KMS-11 (cell line): ENCODE data around the gene NBEA.

Source experiments
- H2AFZ ChIP-seq: fragments of 200-600 bp; sonication (generic); 2 replicates; pipeline ENCODE4 v1.6.1; 2016; ENCODE audit warnings: antibody characterized with exemption, mixed run types, low read depth
- H3K27ac ChIP-seq: fragments of 200-600 bp; sonication (generic); 2 replicates; pipeline ENCODE4 v1.6.1; 2016; ENCODE audit warnings: mild to moderate bottlenecking, mixed run types
- H3K27me3 ChIP-seq: fragments of 200-600 bp; sonication (generic); 2 replicates; pipeline ENCODE4 v1.6.1; 2017; ENCODE audit warnings: mild to moderate bottlenecking, low read depth, mixed run types, moderate library complexity; ENCODE audit not compliant: insufficient read depth
- H3K36me3 ChIP-seq: fragments of 200-600 bp; sonication (generic); 2 replicates; pipeline ENCODE4 v1.6.1; 2017; ENCODE audit warnings: mild to moderate bottlenecking, mixed run types; ENCODE audit not compliant: insufficient read depth
- H3K4me1 ChIP-seq: fragments of 200-600 bp; sonication (generic); 2 replicates; pipeline ENCODE4 v1.6.1; 2016; ENCODE audit warnings: mild to moderate bottlenecking, low read depth, mixed run types; ENCODE audit not compliant: poor library complexity, severe bottlenecking
- H3K4me2 ChIP-seq: fragments of 200-600 bp; sonication (generic); 2 replicates; pipeline ENCODE4 v1.7.0; 2016; ENCODE audit warnings: mild to moderate bottlenecking, mixed run types
- H3K4me3 ChIP-seq: fragments of 200-600 bp; sonication (generic); IDR thresholded peaks from 2 replicates; pipeline ENCODE4 v1.6.1; 2017; ENCODE audit warnings: low read depth, low read length, mixed read lengths; ENCODE audit not compliant: insufficient read depth
- H3K79me2 ChIP-seq: fragments of 200-600 bp; sonication (generic); 2 replicates; pipeline ENCODE4 v1.6.1; 2016; ENCODE audit warnings: low read depth, mixed run types; ENCODE audit not compliant: insufficient read depth
- H3K9ac ChIP-seq: fragments of 200-600 bp; sonication (generic); 2 replicates; pipeline ENCODE4 v1.6.1; 2016; ENCODE audit warnings: mild to moderate bottlenecking, mixed run types
- H4K20me1 ChIP-seq: fragments of 200-600 bp; sonication (generic); 2 replicates; pipeline ENCODE4 v1.6.1; 2016; ENCODE audit warnings: mild to moderate bottlenecking, mixed run types; ENCODE audit not compliant: insufficient read depth
- CTCF ChIP-seq: fragments of 200-600 bp; sonication (generic); conservative IDR thresholded peaks from 2 replicates; pipeline ENCODE4 v1.6.1; 2017; ENCODE audit warnings: low read depth, mild to moderate bottlenecking, antibody characterized with exemption, low read length, moderate library complexity, mixed read lengths

The NBEA gene

GRCh38 chr13:34933786-34934185 lies 8.3 kb upstream of the NBEA start:
- H3K36me3 ChIP-seq: no peaks in the 10 kb centered on the region
- H2AFZ ChIP-seq: no peak overlapping the region
- no peak overlapping the region for H3K9ac ChIP-seq
- no peak overlapping the region for H3K27ac ChIP-seq
- H4K20me1 ChIP-seq: no peaks in the 10 kb centered on the region
- H3K79me2 ChIP-seq: no peaks in the 10 kb centered on the region
- no peaks in the 10 kb centered on the region for H3K27me3 ChIP-seq
- no peak overlapping the region for H3K4me3 ChIP-seq
- no peak overlapping the region for H3K4me2 ChIP-seq
- no peaks in the 10 kb centered on the region for H3K4me1 ChIP-seq
- no peak for TF ChIP-seq CTCF

GRCh38 chr13:34935841-34936240 lies 6.2 kb upstream of the NBEA start:
- H3K4me1 ChIP-seq: no peaks in the 10 kb centered on the region
- H3K27ac ChIP-seq: no peak overlapping the region
- no peaks in the 10 kb centered on the region for H3K36me3 ChIP-seq
- H3K4me3 ChIP-seq: no peak overlapping the region
- TF ChIP-seq CTCF: no peak
- H3K4me2 ChIP-seq: no peak overlapping the region
- H3K9ac ChIP-seq: no peak overlapping the region
- H3K79me2 ChIP-seq: no peaks in the 10 kb centered on the region
- no peaks in the 10 kb centered on the region for H4K20me1 ChIP-seq
- no peaks in the 10 kb centered on the region for H3K27me3 ChIP-seq
- no peak overlapping the region for H2AFZ ChIP-seq

- Histone ChIP-seq H3K27me3 (no peaks in the 10 kb centered on the region), H3K9ac (no peak overlapping the region), H3K4me1 (peaks cover 17% of the 10 kb centered on the region), H2AFZ (no peak overlapping the region), H3K4me3 (no peak overlapping the region), H3K79me2 (no peaks in the 10 kb centered on the region), H3K4me2 (no peak overlapping the region), H3K36me3 (no peaks in the 10 kb centered on the region), H4K20me1 (no peaks in the 10 kb centered on the region), H3K27ac (no peak overlapping the region)
- no peak for TF ChIP-seq CTCF
Observed at GRCh38 chr13:34939771-34940170, 2.3 kb upstream of the NBEA start.

- Histone ChIP-seq H4K20me1 (no peaks in the 10 kb centered on the region), H3K79me2 (no peaks in the 10 kb centered on the region), H2AFZ (0 out of 2 replicates have a peak overlapping the region, but pooled peaks have one; percentile 66), H3K9ac (no peak overlapping the region), H3K4me2 (peak overlapping the region; percentile 29; the same call in 1 of the 2 replicates), H3K4me3 (no peak overlapping the region), H3K4me1 (peaks cover 22% of the 10 kb centered on the region), H3K27me3 (no peaks in the 10 kb centered on the region), H3K36me3 (no peaks in the 10 kb centered on the region), H3K27ac (no peak overlapping the region)
- no peak for TF ChIP-seq CTCF
Observed at GRCh38 chr13:34941436-34941834, 635 bp upstream of the NBEA start.
